PFSK-1 (cell line): ENCODE measurements around the gene RGS6.

Experiments
- FOXP2 ChIP-seq: optimal IDR thresholded peaks from 2 replicates; pipeline ENCODE3; 2011; ENCODE audit warnings: borderline replicate concordance, control low read depth, inconsistent platforms; ENCODE audit not compliant: insufficient read depth; ENCODE audit errors: extremely low read length, extremely low read depth
- POLR2AphosphoS5 ChIP-seq: IDR thresholded peaks from 2 replicates; pipeline ENCODE4 v1.6.1; 2012; ENCODE audit warnings: low read depth, mild to moderate bottlenecking, control low read depth, low read length, moderate library complexity
- SIN3A ChIP-seq: IDR thresholded peaks from 2 replicates; pipeline ENCODE4 v1.6.1; 2012; ENCODE audit warnings: mild to moderate bottlenecking, low read length, moderate library complexity, borderline replicate concordance; ENCODE audit not compliant: insufficient read depth
- TAF1 ChIP-seq: IDR thresholded peaks from 2 replicates; pipeline ENCODE4 v1.6.1; 2012; ENCODE audit warnings: low read length, control low read depth, borderline replicate concordance; ENCODE audit not compliant: insufficient read depth
- TF ChIP-seq, protein P1 (sequence below), 2 experiments: IDR thresholded peaks; 2 replicates each; pipeline versions ENCODE4 v1.6.1 to v1.8.0; 2011 to 2012; ENCODE audit warnings: low read depth in 2 of 2, low read length in 2 of 2, control low read depth in 1 of 2, inconsistent platforms in 1 of 2, mild to moderate bottlenecking in 1 of 2, moderate library complexity in 1 of 2; ENCODE audit not compliant: insufficient read depth in 1 of 2

DNA sequence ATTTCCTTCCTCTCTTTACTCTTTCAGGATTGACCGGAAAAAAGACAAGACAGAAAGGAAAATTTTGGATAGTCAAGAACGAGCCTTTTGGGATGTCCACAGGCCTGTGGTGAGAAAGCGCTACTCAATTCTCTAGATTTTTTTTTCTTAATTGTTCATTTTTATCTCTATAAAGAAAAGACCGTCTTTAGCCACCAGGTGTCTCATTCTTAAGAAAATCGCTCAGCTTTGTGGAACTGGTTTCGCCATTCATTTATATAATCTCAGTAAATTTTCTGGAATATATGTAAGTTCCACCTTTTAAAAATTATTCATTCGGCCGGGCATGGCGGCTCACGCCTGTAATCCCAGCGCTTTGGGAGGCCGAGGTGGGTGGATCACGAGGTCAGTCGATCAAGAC lies 540.6 kb downstream of the RGS6 start:
- TF ChIP-seq TAF1 = no peak
- TF ChIP-seq POLR2AphosphoS5 = no peak
- TF ChIP-seq SIN3A = no peak
- TF ChIP-seq, protein P1, sequence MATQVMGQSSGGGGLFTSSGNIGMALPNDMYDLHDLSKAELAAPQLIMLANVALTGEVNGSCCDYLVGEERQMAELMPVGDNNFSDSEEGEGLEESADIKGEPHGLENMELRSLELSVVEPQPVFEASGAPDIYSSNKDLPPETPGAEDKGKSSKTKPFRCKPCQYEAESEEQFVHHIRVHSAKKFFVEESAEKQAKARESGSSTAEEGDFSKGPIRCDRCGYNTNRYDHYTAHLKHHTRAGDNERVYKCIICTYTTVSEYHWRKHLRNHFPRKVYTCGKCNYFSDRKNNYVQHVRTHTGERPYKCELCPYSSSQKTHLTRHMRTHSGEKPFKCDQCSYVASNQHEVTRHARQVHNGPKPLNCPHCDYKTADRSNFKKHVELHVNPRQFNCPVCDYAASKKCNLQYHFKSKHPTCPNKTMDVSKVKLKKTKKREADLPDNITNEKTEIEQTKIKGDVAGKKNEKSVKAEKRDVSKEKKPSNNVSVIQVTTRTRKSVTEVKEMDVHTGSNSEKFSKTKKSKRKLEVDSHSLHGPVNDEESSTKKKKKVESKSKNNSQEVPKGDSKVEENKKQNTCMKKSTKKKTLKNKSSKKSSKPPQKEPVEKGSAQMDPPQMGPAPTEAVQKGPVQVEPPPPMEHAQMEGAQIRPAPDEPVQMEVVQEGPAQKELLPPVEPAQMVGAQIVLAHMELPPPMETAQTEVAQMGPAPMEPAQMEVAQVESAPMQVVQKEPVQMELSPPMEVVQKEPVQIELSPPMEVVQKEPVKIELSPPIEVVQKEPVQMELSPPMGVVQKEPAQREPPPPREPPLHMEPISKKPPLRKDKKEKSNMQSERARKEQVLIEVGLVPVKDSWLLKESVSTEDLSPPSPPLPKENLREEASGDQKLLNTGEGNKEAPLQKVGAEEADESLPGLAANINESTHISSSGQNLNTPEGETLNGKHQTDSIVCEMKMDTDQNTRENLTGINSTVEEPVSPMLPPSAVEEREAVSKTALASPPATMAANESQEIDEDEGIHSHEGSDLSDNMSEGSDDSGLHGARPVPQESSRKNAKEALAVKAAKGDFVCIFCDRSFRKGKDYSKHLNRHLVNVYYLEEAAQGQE (IDR thresholded peaks at IDR 0.05; ENCODE audit: insufficient read depth in 1 of 2, low read depth in 2 of 2, low read length in 2 of 2) = no peak
- no peak for TF ChIP-seq FOXP2
